HFFc6 (cell line): ENCODE results near the gene INPP4B. TPM values are rescaled to one million over a fixed set of nuclear protein-coding genes. Genes with fewer than 3 reads are reported as not detected.
A peak's percentile ranks its signal among the peaks of the same experiment; 100 is the strongest.

Experiments used
- DNase-seq: peaks from one replicate; pipeline ENCODE4 v3.0.0-alpha.2; 2018
- H3K27ac Mint-ChIP-seq: 2 replicates; pipeline ENCODE4 v1.8.0; 2020; ENCODE audit warnings: mild to moderate bottlenecking, mixed read lengths
- H3K27me3 Mint-ChIP-seq: 2 replicates; pipeline ENCODE4 v1.8.0; 2021; ENCODE audit warnings: mild to moderate bottlenecking, moderate library complexity, mixed read lengths; ENCODE audit not compliant: insufficient read depth
- H3K36me3 Mint-ChIP-seq: 2 replicates; pipeline ENCODE4 v1.8.0; 2021; ENCODE audit warnings: low read depth, mixed read lengths
- H3K4me1 Mint-ChIP-seq: 2 replicates; pipeline ENCODE4 v1.8.0; 2020; ENCODE audit warnings: low read depth, mixed read lengths
- H3K4me3 Mint-ChIP-seq: 2 replicates; pipeline ENCODE4 v1.8.0; 2020; ENCODE audit warnings: mild to moderate bottlenecking, moderate library complexity, mixed read lengths
- H3K9me3 Mint-ChIP-seq: 2 replicates; pipeline ENCODE4 v1.8.0; 2020; ENCODE audit warnings: mild to moderate bottlenecking, mixed read lengths
- total RNA-seq, 6 experiments: library from RNA; stranded (reverse); fragmentation: NEBNext Ultra II Directional; extraction: Animal tissue kit (Norgen Biotek cat#: 25700); gene quantifications; 2 replicates in 1 of 6; 3 replicates in 5 of 6; pipeline ENCODE4 v1.2.3, GENCODE V29; 2021
- TF ChIP-seq, protein P1 (sequence below): fragments of 200-600 bp; sonication (generic); IDR thresholded peaks from 2 replicates; pipeline ENCODE4 v1.5.0; 2021; ENCODE audit warnings: antibody characterized with exemption, mild to moderate bottlenecking

INPP4B gene
- total RNA-seq, 6 experiments from 2014 or later = 36.1 to 48.9 (median 40.1) TPM

DNA sequence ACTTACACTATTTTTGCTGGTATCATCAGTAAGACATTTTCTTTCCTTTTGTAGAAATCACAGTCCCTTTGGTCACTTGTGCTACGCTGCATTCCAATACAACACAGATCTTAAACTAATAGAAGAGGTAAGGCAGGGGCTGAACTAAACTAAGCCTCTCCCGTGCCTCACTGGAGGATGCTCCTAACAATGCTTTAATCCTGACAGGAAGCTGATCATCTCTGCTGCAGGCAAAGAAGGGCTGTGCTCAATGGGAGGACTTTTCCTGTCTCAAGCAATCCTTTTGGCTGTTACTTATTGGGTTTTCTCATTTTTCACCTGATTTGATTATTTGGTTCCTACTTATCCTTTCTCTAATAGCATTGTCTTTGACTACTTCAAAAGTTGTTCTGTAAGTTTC is 583.1 kb downstream of the INPP4B start:
- TF ChIP-seq, protein P1, sequence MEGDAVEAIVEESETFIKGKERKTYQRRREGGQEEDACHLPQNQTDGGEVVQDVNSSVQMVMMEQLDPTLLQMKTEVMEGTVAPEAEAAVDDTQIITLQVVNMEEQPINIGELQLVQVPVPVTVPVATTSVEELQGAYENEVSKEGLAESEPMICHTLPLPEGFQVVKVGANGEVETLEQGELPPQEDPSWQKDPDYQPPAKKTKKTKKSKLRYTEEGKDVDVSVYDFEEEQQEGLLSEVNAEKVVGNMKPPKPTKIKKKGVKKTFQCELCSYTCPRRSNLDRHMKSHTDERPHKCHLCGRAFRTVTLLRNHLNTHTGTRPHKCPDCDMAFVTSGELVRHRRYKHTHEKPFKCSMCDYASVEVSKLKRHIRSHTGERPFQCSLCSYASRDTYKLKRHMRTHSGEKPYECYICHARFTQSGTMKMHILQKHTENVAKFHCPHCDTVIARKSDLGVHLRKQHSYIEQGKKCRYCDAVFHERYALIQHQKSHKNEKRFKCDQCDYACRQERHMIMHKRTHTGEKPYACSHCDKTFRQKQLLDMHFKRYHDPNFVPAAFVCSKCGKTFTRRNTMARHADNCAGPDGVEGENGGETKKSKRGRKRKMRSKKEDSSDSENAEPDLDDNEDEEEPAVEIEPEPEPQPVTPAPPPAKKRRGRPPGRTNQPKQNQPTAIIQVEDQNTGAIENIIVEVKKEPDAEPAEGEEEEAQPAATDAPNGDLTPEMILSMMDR = no peak
- DNase-seq = no peak
- Mint-ChIP-seq H3K27me3 (peaks cover 2% of the 10 kb centered on the region; the same call in 1 of the 2 replicates), H3K27ac (peak overlapping the region; percentile 5; the same call in 1 of the 2 replicates), H3K4me1 (peaks cover 71% of the 10 kb centered on the region), H3K4me3 (no peak overlapping the region), H3K9me3 (no peaks in the 10 kb centered on the region), H3K36me3 (peaks cover 49% of the 10 kb centered on the region)

DNA sequence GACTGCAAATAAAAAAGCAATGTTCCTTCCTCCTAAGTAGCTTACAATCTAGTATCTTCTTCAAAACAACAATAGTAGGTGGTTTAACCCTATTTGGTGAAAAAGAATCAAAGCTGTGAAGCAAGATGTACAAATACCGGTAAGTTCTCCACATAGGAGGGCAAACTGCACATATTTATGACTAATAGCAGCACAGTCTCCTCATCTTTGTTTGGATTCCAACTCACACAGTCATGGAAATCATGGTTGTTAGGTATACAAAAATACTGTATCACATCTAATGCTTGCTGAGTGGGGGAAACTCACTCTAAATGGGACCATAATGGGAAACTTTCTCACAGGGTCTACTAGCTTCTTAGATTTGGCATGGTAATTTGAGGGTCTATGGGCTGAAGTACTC is 597.2 kb downstream of the INPP4B start:
- Mint-ChIP-seq H3K4me1 (peaks cover 35% of the 10 kb centered on the region), H3K27me3 (peaks cover 5% of the 10 kb centered on the region; the same call in 1 of the 2 replicates), H3K27ac (peak overlapping the region; percentile 93), H3K36me3 (peaks cover 45% of the 10 kb centered on the region), H3K4me3 (peak overlapping the region; percentile 41; the same call in 1 of the 2 replicates), H3K9me3 (no peaks in the 10 kb centered on the region)
- peak; percentile 88 for DNase-seq
- TF ChIP-seq, protein P1 = no peak

DNA sequence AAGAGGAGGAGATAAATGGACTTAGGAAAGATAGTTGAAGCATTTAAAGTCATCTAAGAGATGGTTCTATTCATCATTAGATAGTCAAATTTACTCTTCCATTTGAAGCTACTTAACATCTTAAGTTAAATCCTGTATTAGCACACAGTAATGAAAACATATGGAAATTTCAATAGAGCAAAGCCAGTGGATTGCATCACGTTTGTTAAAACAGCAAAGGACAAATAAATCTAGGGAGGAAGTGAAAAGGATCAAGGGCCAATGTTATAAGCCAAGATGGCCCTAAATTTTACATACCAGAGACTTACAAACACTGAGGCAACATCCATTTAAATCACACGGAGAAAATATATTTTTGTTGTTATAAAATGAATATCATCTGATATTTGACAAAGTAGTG is 602.8 kb downstream of the INPP4B start:
- TF ChIP-seq, protein P1 = no peak
- H3K36me3 Mint-ChIP-seq = peaks cover 49% of the 10 kb centered on the region

DNA sequence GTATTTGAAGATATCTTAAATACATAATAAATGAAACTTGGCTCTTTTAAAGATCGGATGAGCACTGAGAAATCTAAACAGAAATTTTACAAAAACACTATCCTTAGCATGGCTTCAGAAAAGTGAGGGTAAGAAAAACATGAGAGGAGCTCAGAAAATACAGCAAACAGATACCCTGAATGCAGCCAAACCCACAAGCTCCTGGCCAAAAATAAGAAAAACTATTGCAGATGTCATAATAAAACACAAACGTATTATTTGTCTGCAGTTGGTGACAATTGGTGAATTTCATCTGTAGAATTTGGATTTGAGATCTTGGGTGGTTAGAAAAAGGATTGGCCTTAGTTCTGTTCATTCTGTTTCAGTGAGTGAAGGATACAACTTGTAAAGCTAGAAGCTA is 603.9 kb downstream of the INPP4B start:
- peaks cover 7% of the 10 kb centered on the region for H3K27me3 Mint-ChIP-seq
- peaks cover 58% of the 10 kb centered on the region for H3K4me1 Mint-ChIP-seq
- TF ChIP-seq, protein P1 = no peak
- H3K4me3 Mint-ChIP-seq = no peak overlapping the region
- 0 out of 2 replicates have a peak overlapping the region, but pooled peaks have one; percentile 6 for H3K27ac Mint-ChIP-seq
- peaks cover 41% of the 10 kb centered on the region for H3K36me3 Mint-ChIP-seq
- DNase-seq = no peak
- H3K9me3 Mint-ChIP-seq = no peaks in the 10 kb centered on the region

More for the DNA sequence above, 602.8 kb downstream of the INPP4B start:
- Mint-ChIP-seq H3K27me3 (peaks cover 7% of the 10 kb centered on the region), H3K4me3 (no peak overlapping the region), H3K4me1 (peaks cover 57% of the 10 kb centered on the region), H3K27ac (peak overlapping the region; percentile 17; the same call in 1 of the 2 replicates), H3K9me3 (no peaks in the 10 kb centered on the region)
- no peak for DNase-seq

DNA sequence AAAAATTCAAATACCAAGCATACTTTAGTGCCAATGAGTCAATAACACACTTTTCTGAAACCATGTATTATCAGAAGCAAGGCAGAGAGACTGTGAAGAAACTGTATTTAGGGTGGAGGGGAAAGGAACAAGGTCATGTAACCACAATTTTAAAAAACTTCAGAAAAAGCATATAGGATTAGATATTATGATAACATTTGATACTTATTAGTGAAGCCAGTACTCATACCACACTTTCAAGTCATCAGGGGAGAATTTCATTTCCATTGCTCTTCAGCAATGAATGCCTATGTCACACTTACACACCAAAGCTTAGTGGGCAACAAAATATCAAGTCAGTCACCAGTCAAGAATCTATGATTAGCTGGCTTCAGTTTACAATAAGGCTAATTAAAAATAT is 607.5 kb downstream of the INPP4B start:
- peaks cover 2% of the 10 kb centered on the region; the same call in 1 of the 2 replicates for H3K27me3 Mint-ChIP-seq
- TF ChIP-seq, protein P1 = no peak
- H3K4me1 Mint-ChIP-seq = peaks cover 69% of the 10 kb centered on the region
- DNase-seq = peak; percentile 48
- H3K36me3 Mint-ChIP-seq = peaks cover 27% of the 10 kb centered on the region
- H3K9me3 Mint-ChIP-seq = no peaks in the 10 kb centered on the region
- peak overlapping the region; percentile 58 for H3K27ac Mint-ChIP-seq
- peak overlapping the region; percentile 29 for H3K4me3 Mint-ChIP-seq
